DOHH2 (cell line): ENCODE results near the gene ADPRM.

Experiments
- CTCF ChIP-seq: fragments of 200-600 bp; sonication (generic); IDR thresholded peaks from one replicate; pipeline ENCODE4 v1.5.1; 2014; ENCODE audit warnings: antibody characterized with exemption, mild to moderate bottlenecking, low read depth, low read length; ENCODE audit not compliant: poor library complexity, severe bottlenecking
- EZH2phosphoT487 ChIP-seq: fragments of 200-600 bp; sonication (generic); IDR thresholded peaks from 2 replicates; pipeline ENCODE4 v1.6.1; 2017; ENCODE audit warnings: borderline replicate concordance, mild to moderate bottlenecking, antibody characterized with exemption, low read length, moderate library complexity, mixed read lengths

- TF ChIP-seq CTCF: no peak
- TF ChIP-seq EZH2phosphoT487: no peak
These were observed 47.8 kb downstream of the ADPRM start for GRCh38 chr17:10745231-10745630.
